Gastroesophageal sphincter (tissue), 3 donors: Measurements from ENCODE around the gene CCDC61.

Source experiments
- CTCF ChIP-seq, 4 experiments: fragments of 200-600 bp in 2 of 4; fragments of 450-650 bp in 2 of 4; sonication (generic) in 1 of 4; IDR thresholded peaks; one replicate each; pipeline ENCODE4 v1.5.1; 2017 to 2019; ENCODE audit warnings: antibody characterized with exemption in 4 of 4, mild to moderate bottlenecking in 2 of 4, moderate library complexity in 2 of 4
- EP300 ChIP-seq: sonication (generic); formaldehyde crosslinking; IDR thresholded peaks from one replicate; pipeline ENCODE4 v1.6.1; 2017; ENCODE audit warnings: antibody characterized with exemption, mild to moderate bottlenecking

GRCh38 chr19:46030812-46031550 lies 35.7 kb downstream of the CCDC61 start:
- TF ChIP-seq CTCF (IDR thresholded peaks at IDR 0.05) = no peak
- no peak for TF ChIP-seq EP300
